K562 (cell line): ENCODE results near the gene ADAM19. TPM values are rescaled to one million over a fixed set of nuclear protein-coding genes. Genes with fewer than 3 reads are reported as not detected.

ENCODE experiments used
- E2F4 ChIP-seq: sonication (generic); formaldehyde crosslinking; IDR thresholded peaks from 2 replicates; pipeline ENCODE4 v1.8.0; 2022; ENCODE audit warnings: mild to moderate bottlenecking, low read depth, missing genetic modification reagents
- ESRRB ChIP-seq: fragments of 250-450 bp; sonication (Bioruptor Pico); IDR thresholded peaks from 2 replicates; pipeline ENCODE4 v1.5.0; 2020; ENCODE audit warnings: mild to moderate bottlenecking, moderate library complexity, borderline replicate concordance
- JUN ChIP-seq, 2 experiments: sonication (generic) in 1 of 2; formaldehyde crosslinking in 1 of 2; IDR thresholded peaks; 2 replicates each; pipeline versions ENCODE4 v1.6.1 to v1.8.0; 2012 to 2022; ENCODE audit warnings: borderline replicate concordance in 2 of 2, mild to moderate bottlenecking in 2 of 2, improper control_type of control experiment in 1 of 2, low read depth in 1 of 2, low read length in 1 of 2, missing genetic modification reagents in 1 of 2
- KAT2B ChIP-seq: IDR thresholded peaks from one replicate; pipeline ENCODE4 v1.6.1; 2012; ENCODE audit warnings: low read depth, mild to moderate bottlenecking, control low read depth, inconsistent platforms, low read length, moderate library complexity
- NELFE ChIP-seq: IDR thresholded peaks from 2 replicates; pipeline ENCODE4 v1.6.1; 2011; ENCODE audit warnings: mild to moderate bottlenecking; ENCODE audit not compliant: insufficient read depth, insufficient read length
- NFE2L1 ChIP-seq: fragments of 450-650 bp; IDR thresholded peaks from 2 replicates; pipeline ENCODE4 v1.6.1; 2016; ENCODE audit warnings: missing genetic modification characterization, low read depth, mild to moderate bottlenecking, missing compliant biosample characterization, moderate library complexity, borderline replicate concordance
- SNIP1 ChIP-seq: fragments of 450-650 bp; IDR thresholded peaks from 2 replicates; pipeline ENCODE4 v1.7.1; 2017; ENCODE audit warnings: low read depth, mild to moderate bottlenecking
- TARDBP ChIP-seq: fragments of 450-650 bp; IDR thresholded peaks from 2 replicates; pipeline ENCODE4 v1.6.1; 2016
- polyA plus RNA-seq, 8 experiments: library from polyadenylated mRNA; depleted of rRNA in 4 of 8; stranded (reverse) in 5 of 8; unstranded in 3 of 8; fragments of >200 nt; fragmentation: Nextera tagmentation in 2 of 8; fragmentation: Illumina TruSeq in 1 of 8; extraction: Ambion mirVana in 2 of 8; extraction: Trizol in 1 of 8; gene quantifications; 2 replicates each; pipeline versions ENCODE4 v1.2.1 to v1.2.3, GENCODE V29; 2011 to 2014; ENCODE audit warnings: inconsistent platforms in 1 of 8, missing spikeins in 1 of 8
- total RNA-seq, 7 experiments: library from RNA; depleted of rRNA in 6 of 7; stranded (reverse); fragments of >200 nt in 6 of 7; fragmentation: Illumina TruSeq in 2 of 7; extraction: Trizol in 2 of 7; gene quantifications; 2 replicates each; pipeline versions ENCODE4 v1.2.1 to v1.2.3, GENCODE V29; 2011 to 2021; ENCODE audit warnings: low replicate concordance in 1 of 7
- TF ChIP-seq, protein P1 (sequence below): fragments of 450-650 bp; IDR thresholded peaks from 2 replicates; pipeline ENCODE4 v1.6.1; 2016; ENCODE audit warnings: mild to moderate bottlenecking, moderate library complexity

The ADAM19 gene
- total and polyA plus RNA-seq, 9 of the 15 experiments (the other 6 are each of a cell fraction or from before 2014, with no cell fraction given), result 0.11 to 1.1 (median 0.43) TPM

DNA sequence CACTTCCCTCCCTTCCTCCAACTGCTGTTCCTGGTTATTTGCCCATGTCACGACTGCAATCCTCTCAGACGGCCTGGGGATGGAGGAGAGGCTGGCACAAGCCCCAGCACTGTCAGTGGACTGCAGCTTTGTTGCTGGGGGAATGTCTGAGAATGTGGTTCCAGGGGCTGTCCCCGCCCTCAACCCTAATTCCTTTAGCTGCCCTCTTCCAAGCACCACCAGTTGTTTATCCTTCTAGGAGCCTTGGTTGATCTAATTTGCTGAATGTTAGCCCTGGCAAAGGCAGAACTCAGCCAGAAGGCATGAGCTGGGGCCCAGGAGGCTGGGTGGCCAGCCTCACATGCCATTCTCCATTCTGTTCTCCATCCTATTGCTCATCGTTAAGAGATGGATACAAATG is 51.6 kb downstream of the ADAM19 start (continued):
- TF ChIP-seq, protein P1, sequence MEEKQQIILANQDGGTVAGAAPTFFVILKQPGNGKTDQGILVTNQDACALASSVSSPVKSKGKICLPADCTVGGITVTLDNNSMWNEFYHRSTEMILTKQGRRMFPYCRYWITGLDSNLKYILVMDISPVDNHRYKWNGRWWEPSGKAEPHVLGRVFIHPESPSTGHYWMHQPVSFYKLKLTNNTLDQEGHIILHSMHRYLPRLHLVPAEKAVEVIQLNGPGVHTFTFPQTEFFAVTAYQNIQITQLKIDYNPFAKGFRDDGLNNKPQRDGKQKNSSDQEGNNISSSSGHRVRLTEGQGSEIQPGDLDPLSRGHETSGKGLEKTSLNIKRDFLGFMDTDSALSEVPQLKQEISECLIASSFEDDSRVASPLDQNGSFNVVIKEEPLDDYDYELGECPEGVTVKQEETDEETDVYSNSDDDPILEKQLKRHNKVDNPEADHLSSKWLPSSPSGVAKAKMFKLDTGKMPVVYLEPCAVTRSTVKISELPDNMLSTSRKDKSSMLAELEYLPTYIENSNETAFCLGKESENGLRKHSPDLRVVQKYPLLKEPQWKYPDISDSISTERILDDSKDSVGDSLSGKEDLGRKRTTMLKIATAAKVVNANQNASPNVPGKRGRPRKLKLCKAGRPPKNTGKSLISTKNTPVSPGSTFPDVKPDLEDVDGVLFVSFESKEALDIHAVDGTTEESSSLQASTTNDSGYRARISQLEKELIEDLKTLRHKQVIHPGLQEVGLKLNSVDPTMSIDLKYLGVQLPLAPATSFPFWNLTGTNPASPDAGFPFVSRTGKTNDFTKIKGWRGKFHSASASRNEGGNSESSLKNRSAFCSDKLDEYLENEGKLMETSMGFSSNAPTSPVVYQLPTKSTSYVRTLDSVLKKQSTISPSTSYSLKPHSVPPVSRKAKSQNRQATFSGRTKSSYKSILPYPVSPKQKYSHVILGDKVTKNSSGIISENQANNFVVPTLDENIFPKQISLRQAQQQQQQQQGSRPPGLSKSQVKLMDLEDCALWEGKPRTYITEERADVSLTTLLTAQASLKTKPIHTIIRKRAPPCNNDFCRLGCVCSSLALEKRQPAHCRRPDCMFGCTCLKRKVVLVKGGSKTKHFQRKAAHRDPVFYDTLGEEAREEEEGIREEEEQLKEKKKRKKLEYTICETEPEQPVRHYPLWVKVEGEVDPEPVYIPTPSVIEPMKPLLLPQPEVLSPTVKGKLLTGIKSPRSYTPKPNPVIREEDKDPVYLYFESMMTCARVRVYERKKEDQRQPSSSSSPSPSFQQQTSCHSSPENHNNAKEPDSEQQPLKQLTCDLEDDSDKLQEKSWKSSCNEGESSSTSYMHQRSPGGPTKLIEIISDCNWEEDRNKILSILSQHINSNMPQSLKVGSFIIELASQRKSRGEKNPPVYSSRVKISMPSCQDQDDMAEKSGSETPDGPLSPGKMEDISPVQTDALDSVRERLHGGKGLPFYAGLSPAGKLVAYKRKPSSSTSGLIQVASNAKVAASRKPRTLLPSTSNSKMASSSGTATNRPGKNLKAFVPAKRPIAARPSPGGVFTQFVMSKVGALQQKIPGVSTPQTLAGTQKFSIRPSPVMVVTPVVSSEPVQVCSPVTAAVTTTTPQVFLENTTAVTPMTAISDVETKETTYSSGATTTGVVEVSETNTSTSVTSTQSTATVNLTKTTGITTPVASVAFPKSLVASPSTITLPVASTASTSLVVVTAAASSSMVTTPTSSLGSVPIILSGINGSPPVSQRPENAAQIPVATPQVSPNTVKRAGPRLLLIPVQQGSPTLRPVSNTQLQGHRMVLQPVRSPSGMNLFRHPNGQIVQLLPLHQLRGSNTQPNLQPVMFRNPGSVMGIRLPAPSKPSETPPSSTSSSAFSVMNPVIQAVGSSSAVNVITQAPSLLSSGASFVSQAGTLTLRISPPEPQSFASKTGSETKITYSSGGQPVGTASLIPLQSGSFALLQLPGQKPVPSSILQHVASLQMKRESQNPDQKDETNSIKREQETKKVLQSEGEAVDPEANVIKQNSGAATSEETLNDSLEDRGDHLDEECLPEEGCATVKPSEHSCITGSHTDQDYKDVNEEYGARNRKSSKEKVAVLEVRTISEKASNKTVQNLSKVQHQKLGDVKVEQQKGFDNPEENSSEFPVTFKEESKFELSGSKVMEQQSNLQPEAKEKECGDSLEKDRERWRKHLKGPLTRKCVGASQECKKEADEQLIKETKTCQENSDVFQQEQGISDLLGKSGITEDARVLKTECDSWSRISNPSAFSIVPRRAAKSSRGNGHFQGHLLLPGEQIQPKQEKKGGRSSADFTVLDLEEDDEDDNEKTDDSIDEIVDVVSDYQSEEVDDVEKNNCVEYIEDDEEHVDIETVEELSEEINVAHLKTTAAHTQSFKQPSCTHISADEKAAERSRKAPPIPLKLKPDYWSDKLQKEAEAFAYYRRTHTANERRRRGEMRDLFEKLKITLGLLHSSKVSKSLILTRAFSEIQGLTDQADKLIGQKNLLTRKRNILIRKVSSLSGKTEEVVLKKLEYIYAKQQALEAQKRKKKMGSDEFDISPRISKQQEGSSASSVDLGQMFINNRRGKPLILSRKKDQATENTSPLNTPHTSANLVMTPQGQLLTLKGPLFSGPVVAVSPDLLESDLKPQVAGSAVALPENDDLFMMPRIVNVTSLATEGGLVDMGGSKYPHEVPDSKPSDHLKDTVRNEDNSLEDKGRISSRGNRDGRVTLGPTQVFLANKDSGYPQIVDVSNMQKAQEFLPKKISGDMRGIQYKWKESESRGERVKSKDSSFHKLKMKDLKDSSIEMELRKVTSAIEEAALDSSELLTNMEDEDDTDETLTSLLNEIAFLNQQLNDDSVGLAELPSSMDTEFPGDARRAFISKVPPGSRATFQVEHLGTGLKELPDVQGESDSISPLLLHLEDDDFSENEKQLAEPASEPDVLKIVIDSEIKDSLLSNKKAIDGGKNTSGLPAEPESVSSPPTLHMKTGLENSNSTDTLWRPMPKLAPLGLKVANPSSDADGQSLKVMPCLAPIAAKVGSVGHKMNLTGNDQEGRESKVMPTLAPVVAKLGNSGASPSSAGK, result no peak
- TF ChIP-seq NFE2L1 (tag), result no peak
- TF ChIP-seq SNIP1, result no peak
- TF ChIP-seq NELFE, result no peak
- no peak for TF ChIP-seq E2F4 (CRISPR knock-in tag)
- TF ChIP-seq JUN (IDR thresholded peaks at IDR 0.05; ENCODE audit: borderline replicate concordance, low read depth, low read length), result no peak
- no peak for TF ChIP-seq JUN (CRISPR knock-in tag; IDR thresholded peaks at IDR 0.05; ENCODE audit: borderline replicate concordance)
- no peak for TF ChIP-seq ESRRB (CRISPR knock-in tag)
- no peak for TF ChIP-seq TARDBP
- TF ChIP-seq KAT2B, result no peak
